Measurements from ENCODE around the gene RGS10.
"Not testable (repeated sequence)": the region's sequence is repeated elsewhere in the genome, so short reads cannot be mapped to it uniquely, and the experiment has no call there.

RGS10 gene

GRCh38 chr10:119542357-119542987 lies at the start of gene RGS10:
Gene RGS10, minus strand, starts transcription at chr10:119542719. Its CDS starts 81 bp downstream, at chr10:119542638.
- in situ Hi-C loops (cut with HindIII; ENCODE audit: low sequenced_read_pairs), result no loop called here

GRCh38 chr10:119588071-119588470 lies 45.6 kb upstream of the RGS10 start:
- in situ Hi-C loops (cut with HindIII; ENCODE audit: low sequenced_read_pairs), result no loop called here

- in situ Hi-C loops (cut with HindIII; ENCODE audit: low sequenced_read_pairs), result no loop called here
These were observed 35.8 kb upstream of the RGS10 start for GRCh38 chr10:119578355-119578754.

GRCh38 chr10:119575991-119576390 lies 33.5 kb upstream of the RGS10 start:
- in situ Hi-C loops (cut with HindIII; ENCODE audit: low sequenced_read_pairs), result no loop called here

- in situ Hi-C loops (cut with HindIII; ENCODE audit: low sequenced_read_pairs), result no loop called here
These were observed 33.0 kb upstream of the RGS10 start for GRCh38 chr10:119575506-119575905.

GRCh38 chr10:119567978-119568377 lies 25.5 kb upstream of the RGS10 start:
- in situ Hi-C loops (cut with HindIII; ENCODE audit: low sequenced_read_pairs), result no loop called here

GRCh38 chr10:119562097-119562496 lies 19.6 kb upstream of the RGS10 start:
- in situ Hi-C loops (cut with HindIII; ENCODE audit: low sequenced_read_pairs), result no loop called here

- in situ Hi-C loops (cut with HindIII; ENCODE audit: low sequenced_read_pairs), result not testable (repeated sequence)
These were observed 17.0 kb upstream of the RGS10 start for GRCh38 chr10:119559511-119559910.

- in situ Hi-C loops (cut with HindIII; ENCODE audit: low sequenced_read_pairs), result not testable (repeated sequence)
These were observed 13.6 kb upstream of the RGS10 start for GRCh38 chr10:119556081-119556480.

- in situ Hi-C loops (cut with HindIII; ENCODE audit: low sequenced_read_pairs), result no loop called here
These were observed 12.8 kb upstream of the RGS10 start for GRCh38 chr10:119555178-119555784.

GRCh38 chr10:119550827-119551226 lies 8.3 kb upstream of the RGS10 start:
- in situ Hi-C loops (cut with HindIII; ENCODE audit: low sequenced_read_pairs), result no loop called here

- in situ Hi-C loops (cut with HindIII; ENCODE audit: low sequenced_read_pairs), result no loop called here
These were observed 6.9 kb upstream of the RGS10 start for GRCh38 chr10:119549247-119549999.

- in situ Hi-C loops (cut with HindIII; ENCODE audit: low sequenced_read_pairs), result no loop called here
These were observed 3.5 kb upstream of the RGS10 start for GRCh38 chr10:119546009-119546408.

GRCh38 chr10:119545310-119545709 lies 2.8 kb upstream of the RGS10 start:
- in situ Hi-C loops (cut with HindIII; ENCODE audit: low sequenced_read_pairs), result no loop called here

GRCh38 chr10:119543814-119544642 lies 1.5 kb upstream of the RGS10 start:
- in situ Hi-C loops (cut with HindIII; ENCODE audit: low sequenced_read_pairs), result no loop called here

GRCh38 chr10:119542988-119543813 lies 682 bp upstream of the RGS10 start:
- in situ Hi-C loops (cut with HindIII; ENCODE audit: low sequenced_read_pairs), result no loop called here

GRCh38 chr10:119541459-119542356 lies 811 bp downstream of the RGS10 start:
- in situ Hi-C loops (cut with HindIII; ENCODE audit: low sequenced_read_pairs), result no loop called here

- in situ Hi-C loops (cut with HindIII; ENCODE audit: low sequenced_read_pairs), result no loop called here
These were observed 1.5 kb downstream of the RGS10 start for GRCh38 chr10:119541046-119541445.

GRCh38 chr10:119540038-119540437 lies 2.5 kb downstream of the RGS10 start:
- in situ Hi-C loops (cut with HindIII; ENCODE audit: low sequenced_read_pairs), result no loop called here
